ENCODE measurements around the gene CECR2. TPM values are rescaled to one million over a fixed set of nuclear protein-coding genes. Genes with fewer than 3 reads are reported as not detected.

The CECR2 gene
- total and polyA plus RNA-seq, 2 of the 8 experiments (the other 6 are each of a cell fraction or from before 2014, with no cell fraction given) = 18.3 to 123 TPM

DNA sequence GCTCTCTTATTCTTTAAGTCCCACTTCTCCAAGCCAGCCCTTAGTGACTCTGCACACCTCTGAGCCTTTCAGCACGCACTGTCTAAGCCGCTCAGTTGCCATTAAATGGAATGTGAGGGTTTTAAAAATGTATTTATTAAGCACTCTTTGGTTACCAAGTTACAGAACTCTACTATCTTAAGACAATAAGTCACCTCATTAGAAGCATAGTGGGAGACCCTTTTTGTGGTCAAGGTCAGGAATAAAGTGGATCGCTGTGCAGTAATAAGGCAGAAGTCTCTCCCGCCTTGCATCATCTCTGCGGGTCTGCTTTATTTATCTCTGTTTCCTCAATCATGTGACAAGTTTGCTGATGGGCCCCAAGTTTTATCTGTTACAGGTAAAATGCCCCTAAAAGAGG is 205.9 kb downstream of the CECR2 start:
- Histone ChIP-seq H4K8ac (ENCODE audit: extremely low read depth, insufficient read depth, low read length) (no peak overlapping the region), H3K27me3 (replicated peaks in 1 of 4; ENCODE audit: control insufficient read depth in 3 of 4, extremely low read depth in 1 of 4, insufficient read depth in 3 of 4, low read length in 3 of 4) (no peaks in the 10 kb centered on the region), H2BK15ac (ENCODE audit: low read length) (no peak overlapping the region), H3K9ac (replicated peaks in 1 of 4; ENCODE audit: extremely low read depth in 1 of 4, low read depth in 3 of 4, low read length in 3 of 4) (no peak overlapping the region), H3K4ac (replicated peaks; ENCODE audit: insufficient read length, low read depth, low read length) (no peak overlapping the region), H2BK120ac (replicated peaks; ENCODE audit: low read depth, low read length) (no peak overlapping the region), H2BK20ac (ENCODE audit: low read length) (no peak overlapping the region), H3K56ac (replicated peaks; ENCODE audit: insufficient read length, low read depth, low read length) (no peak overlapping the region), H2BK5ac (ENCODE audit: low read depth, low read length) (no peak overlapping the region), H4K5ac (ENCODE audit: insufficient read length, low read depth, low read length) (no peak overlapping the region), H2AFZ (ENCODE audit: low read length) (no peak overlapping the region), H2BK12ac (ENCODE audit: low read depth, low read length) (no peak overlapping the region), H3K4me3 (ENCODE audit: extremely low read depth in 1 of 4, insufficient read depth in 2 of 4, low read depth in 3 of 4, low read length in 4 of 4) (no peak overlapping the region), H3K9me3 (ENCODE audit: insufficient read depth in 2 of 2, low read depth in 1 of 2, low read length in 1 of 2) (no peaks in the 10 kb centered on the region), H3K23me2 (ENCODE audit: low read depth, low read length) (no peaks in the 10 kb centered on the region; the same call in 1 of the 2 replicates), H3K14ac (ENCODE audit: insufficient read length) (no peak overlapping the region), H3K36me3 (ENCODE audit: control insufficient read depth in 2 of 4, insufficient read depth in 4 of 4, low read length in 3 of 4) (no peaks in the 10 kb centered on the region), H2AK5ac (ENCODE audit: low read depth, low read length) (no peak overlapping the region), H4K20me1 (replicated peaks in 1 of 2; ENCODE audit: control insufficient read depth in 1 of 2, insufficient read depth in 2 of 2, low read length in 2 of 2) (no peaks in the 10 kb centered on the region), H3K23ac (ENCODE audit: insufficient read length) (no peak overlapping the region), H3K4me2 (ENCODE audit: insufficient read depth in 1 of 2, low read depth in 2 of 2, low read length in 2 of 2) (no peak overlapping the region), H3K79me1 (ENCODE audit: low read depth, low read length) (no peaks in the 10 kb centered on the region), H3K4me1 (replicated peaks in 1 of 4; ENCODE audit: control insufficient read depth in 3 of 4, insufficient read depth in 4 of 4, low read length in 3 of 4) (peaks cover 0 to 8% (median 2%) of the 10 kb centered on the region in 4 experiments; a peak in 5 of 7 replicates), H3K79me2 (ENCODE audit: control insufficient read depth in 1 of 2, insufficient read depth in 2 of 2, low read length in 2 of 2) (no peaks in the 10 kb centered on the region), H3K18ac (ENCODE audit: extremely low read depth, low read length) (no peak overlapping the region), H3K27ac (ENCODE audit: low read depth, low read length) (no peak overlapping the region), H4K91ac (replicated peaks; ENCODE audit: insufficient read length, low read length) (no peak overlapping the region)
- POLR2A ChIA-PET (ENCODE audit: partially characterized antibody) = no interaction called here
- CTCF ChIA-PET (ENCODE audit: partially characterized antibody) = no interaction called here
- no peak for TF ChIP-seq GTF2F1 (IDR thresholded peaks at IDR 0.05; ENCODE audit: borderline replicate concordance, low read depth, low read length)
- no peak for TF ChIP-seq CHD2 (IDR thresholded peaks at IDR 0.05; ENCODE audit: low read length)
- TF ChIP-seq SRF (IDR thresholded peaks at IDR 0.05; ENCODE audit: low read depth, low read length) = no peak
- 95% methylated on average over 5 of the region's 5 CpGs; no CpG with 5 or more reads in 1 of the 2 experiments for WGBS, 2 experiments (ENCODE audit: extremely low coverage in 1 of 2, insufficient coverage in 1 of 2, insufficient read length in 1 of 2, insufficient replicate concordance in 2 of 2, low coverage in 1 of 2, low lambda C conversion rate in 2 of 2, missing lambda C conversion rate in 1 of 2)
- FAIRE-seq = no peak
- no peak for DNase-seq (ENCODE audit: low read depth in 1 of 2, low spot score in 2 of 2)
